Loucy (cell line): ENCODE measurements around the gene SRSF8.

ENCODE experiments used
- EZH2phosphoT487 ChIP-seq: fragments of 200-600 bp; IDR thresholded peaks from 2 replicates; pipeline ENCODE4 v1.6.1; 2018; ENCODE audit warnings: antibody characterized with exemption, mild to moderate bottlenecking, moderate library complexity, borderline replicate concordance
- TF ChIP-seq, protein P1 (sequence below): fragments of 200-600 bp; sonication (generic); conservative IDR thresholded peaks from 2 replicates; pipeline ENCODE4 v1.5.1; 2014; ENCODE audit warnings: mild to moderate bottlenecking, antibody characterized with exemption, low read length

DNA sequence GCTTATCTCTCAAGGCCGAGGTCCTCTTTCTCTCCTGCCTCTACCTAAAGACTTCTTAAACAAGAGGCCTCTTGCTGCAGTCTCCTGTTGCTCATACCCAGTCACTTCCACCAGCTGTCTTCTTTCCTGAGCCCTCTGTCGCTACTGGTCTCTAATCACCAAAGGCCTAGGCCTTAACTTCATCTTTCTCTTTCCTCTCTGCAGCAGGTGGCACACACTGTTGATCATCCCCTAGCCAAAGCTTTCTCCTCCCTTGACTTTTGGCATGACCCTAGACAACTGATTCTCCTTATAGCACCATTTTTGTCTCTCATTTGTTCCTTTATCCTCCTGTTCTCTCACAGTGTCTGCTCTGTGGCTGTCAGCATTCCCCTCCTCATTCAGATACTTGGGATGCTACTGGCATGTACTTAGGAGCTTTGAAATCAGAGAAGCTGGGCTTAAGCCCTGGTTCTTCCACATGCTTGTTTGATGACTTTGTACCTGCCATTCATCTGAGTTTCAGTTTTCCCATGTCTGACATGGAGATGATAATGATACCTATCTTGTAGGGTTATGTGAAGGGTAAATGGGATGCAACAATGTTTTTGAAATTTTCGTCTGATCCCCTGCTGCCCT lies 45.3 kb downstream of the SRSF8 start:
- TF ChIP-seq, protein P1, sequence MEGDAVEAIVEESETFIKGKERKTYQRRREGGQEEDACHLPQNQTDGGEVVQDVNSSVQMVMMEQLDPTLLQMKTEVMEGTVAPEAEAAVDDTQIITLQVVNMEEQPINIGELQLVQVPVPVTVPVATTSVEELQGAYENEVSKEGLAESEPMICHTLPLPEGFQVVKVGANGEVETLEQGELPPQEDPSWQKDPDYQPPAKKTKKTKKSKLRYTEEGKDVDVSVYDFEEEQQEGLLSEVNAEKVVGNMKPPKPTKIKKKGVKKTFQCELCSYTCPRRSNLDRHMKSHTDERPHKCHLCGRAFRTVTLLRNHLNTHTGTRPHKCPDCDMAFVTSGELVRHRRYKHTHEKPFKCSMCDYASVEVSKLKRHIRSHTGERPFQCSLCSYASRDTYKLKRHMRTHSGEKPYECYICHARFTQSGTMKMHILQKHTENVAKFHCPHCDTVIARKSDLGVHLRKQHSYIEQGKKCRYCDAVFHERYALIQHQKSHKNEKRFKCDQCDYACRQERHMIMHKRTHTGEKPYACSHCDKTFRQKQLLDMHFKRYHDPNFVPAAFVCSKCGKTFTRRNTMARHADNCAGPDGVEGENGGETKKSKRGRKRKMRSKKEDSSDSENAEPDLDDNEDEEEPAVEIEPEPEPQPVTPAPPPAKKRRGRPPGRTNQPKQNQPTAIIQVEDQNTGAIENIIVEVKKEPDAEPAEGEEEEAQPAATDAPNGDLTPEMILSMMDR, result no peak
- no peak for TF ChIP-seq EZH2phosphoT487
